Tibial nerve (tissue), 4 donors: ENCODE measurements around the gene GBP7.

ENCODE experiments used
- EP300 ChIP-seq, 2 donors: sonication (generic); formaldehyde crosslinking; IDR thresholded peaks; one replicate each; pipeline ENCODE4 v1.6.1; 2017; ENCODE audit warnings: antibody characterized with exemption in 2 of 2, mild to moderate bottlenecking in 1 of 2
- POLR2A ChIP-seq, 2 donors: fragments of 450-650 bp; IDR thresholded peaks; one replicate each; pipeline ENCODE4 v1.6.1; 2017; ENCODE audit warnings: antibody characterized with exemption in 2 of 2, mild to moderate bottlenecking in 2 of 2, moderate library complexity in 2 of 2
- TF ChIP-seq, protein P1 (sequence below), 5 experiments: fragments of 200-600 bp in 3 of 5; fragments of 450-650 bp in 2 of 5; sonication (generic) in 3 of 5; IDR thresholded peaks; one replicate each; pipeline ENCODE4 v1.5.1; 2016 to 2019; ENCODE audit warnings: antibody characterized with exemption in 5 of 5, mild to moderate bottlenecking in 3 of 5, moderate library complexity in 2 of 5

DNA sequence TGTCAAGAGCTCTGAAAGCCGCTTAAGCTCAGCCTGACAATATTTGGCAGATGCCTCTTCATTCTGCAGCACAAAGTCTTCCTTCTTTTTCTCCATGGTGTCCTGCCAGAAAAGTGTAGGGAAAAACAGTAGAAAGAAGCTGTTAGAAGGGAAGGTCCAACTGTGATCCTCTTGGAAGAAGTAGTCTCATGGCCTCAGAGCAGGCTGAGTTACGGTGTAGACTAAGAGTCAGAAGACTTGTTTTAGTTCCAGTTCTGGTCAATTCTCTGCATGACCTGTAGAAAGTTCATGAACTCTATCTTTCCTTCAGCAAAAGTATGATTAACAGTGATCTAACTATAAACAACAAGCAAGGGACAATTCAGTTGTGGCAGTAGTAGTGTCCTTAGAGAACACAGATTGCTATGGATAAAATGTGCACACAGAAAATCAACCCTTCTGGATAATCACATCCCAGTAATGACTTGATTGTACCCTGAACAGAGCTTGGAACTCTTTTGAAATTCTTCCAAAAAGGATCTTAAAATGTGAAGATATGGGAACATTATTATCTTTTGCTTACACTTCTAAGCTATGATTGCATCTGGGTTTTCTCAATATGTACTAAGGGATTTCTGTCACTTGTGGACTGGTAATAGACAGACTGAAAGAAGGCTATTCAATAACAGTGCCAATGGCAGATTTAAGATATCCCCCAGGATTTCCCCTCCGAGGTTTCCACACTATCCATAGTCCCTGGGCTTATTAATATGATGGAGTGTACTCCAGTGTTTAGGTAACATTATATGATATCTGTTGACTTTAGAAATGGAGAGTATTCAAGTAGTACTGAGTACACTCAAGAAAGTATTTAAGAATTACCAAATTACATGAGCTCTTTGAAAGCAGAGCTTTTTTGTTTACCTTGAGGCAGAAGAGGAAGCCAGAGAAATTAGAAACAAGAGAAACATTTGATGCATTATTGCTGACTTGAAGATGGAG lies 27.8 kb downstream of the GBP7 start:
- TF ChIP-seq, protein P1, sequence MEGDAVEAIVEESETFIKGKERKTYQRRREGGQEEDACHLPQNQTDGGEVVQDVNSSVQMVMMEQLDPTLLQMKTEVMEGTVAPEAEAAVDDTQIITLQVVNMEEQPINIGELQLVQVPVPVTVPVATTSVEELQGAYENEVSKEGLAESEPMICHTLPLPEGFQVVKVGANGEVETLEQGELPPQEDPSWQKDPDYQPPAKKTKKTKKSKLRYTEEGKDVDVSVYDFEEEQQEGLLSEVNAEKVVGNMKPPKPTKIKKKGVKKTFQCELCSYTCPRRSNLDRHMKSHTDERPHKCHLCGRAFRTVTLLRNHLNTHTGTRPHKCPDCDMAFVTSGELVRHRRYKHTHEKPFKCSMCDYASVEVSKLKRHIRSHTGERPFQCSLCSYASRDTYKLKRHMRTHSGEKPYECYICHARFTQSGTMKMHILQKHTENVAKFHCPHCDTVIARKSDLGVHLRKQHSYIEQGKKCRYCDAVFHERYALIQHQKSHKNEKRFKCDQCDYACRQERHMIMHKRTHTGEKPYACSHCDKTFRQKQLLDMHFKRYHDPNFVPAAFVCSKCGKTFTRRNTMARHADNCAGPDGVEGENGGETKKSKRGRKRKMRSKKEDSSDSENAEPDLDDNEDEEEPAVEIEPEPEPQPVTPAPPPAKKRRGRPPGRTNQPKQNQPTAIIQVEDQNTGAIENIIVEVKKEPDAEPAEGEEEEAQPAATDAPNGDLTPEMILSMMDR (IDR thresholded peaks at IDR 0.05) = no peak
- TF ChIP-seq EP300 (IDR thresholded peaks at IDR 0.05) (no peak), POLR2A (IDR thresholded peaks at IDR 0.05) (no peak)
